ENCODE data around the gene RER1.

DNA sequence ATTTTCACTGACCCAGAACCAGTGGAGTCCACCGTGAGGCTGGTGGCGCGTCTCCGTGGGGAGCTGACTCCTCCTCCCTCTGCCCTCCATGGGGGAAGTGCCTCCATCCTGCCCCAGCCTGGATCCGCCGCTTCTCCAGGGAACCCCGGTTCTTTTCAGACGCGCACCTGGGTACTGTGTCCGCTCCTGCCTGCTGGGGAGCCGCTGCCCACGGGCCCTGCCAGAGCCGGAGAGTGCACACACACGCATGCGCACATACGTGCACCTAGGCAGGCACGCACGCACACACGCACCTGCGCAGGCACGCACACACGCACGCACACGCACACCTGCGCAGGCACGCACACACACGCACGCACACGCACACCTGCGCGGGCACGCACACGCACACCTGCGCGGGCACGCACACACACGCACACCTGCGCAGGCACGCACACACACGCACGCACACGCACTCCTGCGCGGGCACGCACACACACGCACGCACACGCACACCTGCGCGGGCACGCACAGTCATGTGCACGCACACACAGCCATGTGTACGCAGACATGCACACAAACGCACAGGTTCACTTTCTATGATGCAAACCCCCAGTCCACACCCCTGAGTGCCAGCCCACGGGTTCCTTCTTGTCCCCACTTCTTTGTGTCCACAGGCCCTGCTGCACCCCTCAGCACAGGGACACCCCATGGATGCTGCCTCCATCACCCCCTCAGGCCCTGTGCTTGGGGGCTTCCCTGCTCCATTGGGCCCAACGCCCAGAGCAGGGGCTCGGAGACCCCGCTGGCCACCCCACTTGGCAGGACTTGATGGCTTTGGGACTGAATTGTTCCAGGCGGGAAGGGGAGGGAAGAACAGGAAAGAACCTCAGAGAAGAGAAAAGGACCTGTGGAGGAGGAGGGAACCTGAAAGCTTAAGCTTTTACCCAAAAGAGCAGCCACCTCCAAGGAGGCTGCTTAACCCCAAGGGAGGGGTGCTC lies 43.0 kb upstream of the RER1 start:
- no peak for TF ChIP-seq CTCF (IDR thresholded peaks at IDR 0.05; ENCODE audit: poor library complexity, severe bottlenecking)
- TF ChIP-seq EP300 (conservative IDR thresholded peaks at IDR 0.05; ENCODE audit: poor library complexity, severe bottlenecking): no peak
- TF ChIP-seq REST (IDR thresholded peaks at IDR 0.05; ENCODE audit: borderline replicate concordance): no peak
- no peak for TF ChIP-seq SMC3 (conservative IDR thresholded peaks at IDR 0.05; ENCODE audit: poor library complexity)
